ENCODE measurements around the gene ADCY9.
"Not testable (repeated sequence)": the region's sequence is repeated elsewhere in the genome, so short reads cannot be mapped to it uniquely, and the experiment has no call there.

DNA sequence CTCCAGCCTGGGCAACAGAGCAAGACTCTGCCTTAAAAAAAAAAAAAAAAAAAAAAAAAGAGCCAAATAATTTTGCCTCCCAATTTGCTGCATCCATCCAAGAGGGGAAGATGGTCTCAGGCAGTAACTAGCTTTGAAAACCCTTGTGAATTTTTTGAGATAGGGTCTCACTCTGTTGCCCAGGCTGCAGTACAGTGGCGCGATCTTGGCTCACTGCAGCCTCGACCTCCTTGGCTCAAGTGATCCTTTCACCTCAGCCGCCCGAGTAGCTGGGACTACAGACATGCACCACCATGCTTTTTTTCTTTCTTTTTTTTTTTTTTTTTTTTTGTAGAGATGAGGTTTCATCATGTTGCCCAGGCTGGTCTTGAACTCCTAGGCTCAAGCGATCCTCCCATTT, 70.7 kb downstream of the ADCY9 start:
- TF ChIP-seq CTCF (IDR thresholded peaks at IDR 0.05); EZH2 (IDR thresholded peaks at IDR 0.05; ENCODE audit: borderline replicate concordance, insufficient read depth, low read depth, low read length, poor library complexity, severe bottlenecking): not testable (repeated sequence)

All from B cell (primary cell).